Measurements from ENCODE around the gene ST6GALNAC4.

GRCh38 chr9:127867356-127868277, 49.2 kb downstream of the ST6GALNAC4 start:
- TF ChIP-seq CTCF (optimal IDR thresholded peaks at IDR 0.05 in 1 of 3, IDR thresholded peaks at IDR 0.05 in 1 of 3, conservative IDR thresholded peaks at IDR 0.05 in 1 of 3; ENCODE audit: extremely low read depth in 1 of 3, insufficient read depth in 2 of 3, low read length in 3 of 3) (no peak), EZH2 (IDR thresholded peaks at IDR 0.05; ENCODE audit: low read length) (no peak)
